Measurements from ENCODE around the gene VRK1.

GRCh38 chr14:96801931-96802330 lies 4.7 kb downstream of the VRK1 start:
- TF ChIP-seq CTCF (IDR thresholded peaks at IDR 0.05; ENCODE audit: borderline replicate concordance, extremely low read depth, low read length, poor library complexity, severe bottlenecking): no peak
- TF ChIP-seq EZH2 (IDR thresholded peaks at IDR 0.05; ENCODE audit: borderline replicate concordance, low read depth, low read length, severe bottlenecking): no peak

All from DND-41 (cell line).